Lower leg skin (tissue), 3 donors: ENCODE results near the gene CACNA1D.

Experiments
- CTCF ChIP-seq, 3 donors: fragments of 450-650 bp; IDR thresholded peaks; one replicate each; pipeline ENCODE4 v1.5.1; 2016; ENCODE audit warnings: antibody characterized with exemption in 3 of 3, mild to moderate bottlenecking in 3 of 3, moderate library complexity in 2 of 3
- POLR2A ChIP-seq, 2 donors: fragments of 450-650 bp; IDR thresholded peaks; one replicate each; pipeline ENCODE4 v1.6.1; 2016 to 2017; ENCODE audit warnings: antibody characterized with exemption in 2 of 2, mild to moderate bottlenecking in 1 of 2, moderate library complexity in 1 of 2

DNA sequence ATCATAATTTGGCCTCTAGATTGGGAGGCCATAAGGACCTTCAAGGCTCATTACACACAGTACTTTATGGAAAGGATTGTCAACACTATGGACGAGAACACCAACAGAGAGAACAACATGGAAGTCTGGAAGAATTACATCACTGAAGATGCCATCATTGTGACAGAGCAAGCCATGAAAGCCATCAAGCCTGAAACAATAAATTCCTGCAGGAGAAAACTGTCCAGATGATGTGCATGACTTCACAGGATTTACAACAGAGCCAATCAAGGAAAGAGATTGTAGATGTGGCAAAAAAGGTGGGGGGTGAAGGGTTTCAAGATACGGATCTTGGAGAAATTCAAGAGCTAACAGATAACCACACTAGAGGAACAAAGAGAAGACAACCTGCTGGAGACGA is 367.8 kb downstream of the CACNA1D start:
- TF ChIP-seq CTCF (IDR thresholded peaks at IDR 0.05): no peak
- no peak for TF ChIP-seq POLR2A (IDR thresholded peaks at IDR 0.05)
